Sigmoid colon (tissue), 7 donors: ENCODE data around the gene COL4A2. TPM values are rescaled to one million over a fixed set of nuclear protein-coding genes. Genes with fewer than 3 reads are reported as not detected.

Source experiments
- DNase-seq: peaks from one replicate; pipeline ENCODE4 v3.0.0-alpha.2; 2019
- H3K27ac ChIP-seq, 4 donors: fragments of 200-600 bp; sonication (generic); one replicate each; pipeline ENCODE4 v1.5.1; 2016 to 2019; ENCODE audit warnings: mild to moderate bottlenecking in 1 of 4
- H3K27me3 ChIP-seq, 3 donors: fragments of 200-600 bp; sonication (generic); one replicate each; pipeline ENCODE4 v1.5.1; 2019; ENCODE audit warnings: mild to moderate bottlenecking in 1 of 3
- H3K36me3 ChIP-seq, 4 donors: fragments of 200-600 bp; sonication (generic); one replicate each; pipeline ENCODE4 v1.5.1; 2016 to 2019
- H3K4me1 ChIP-seq, 4 donors: fragments of 200-600 bp; sonication (generic); one replicate each; pipeline ENCODE4 v1.5.1; 2017 to 2019
- H3K4me3 ChIP-seq, 4 donors: fragments of 200-600 bp; sonication (generic); one replicate each; pipeline ENCODE4 v1.5.1; 2017 to 2019; ENCODE audit warnings: mild to moderate bottlenecking in 2 of 4, moderate library complexity in 1 of 4
- H3K9me3 ChIP-seq, 4 donors: fragments of 200-600 bp in 3 of 4; sonication (generic) in 3 of 4; one replicate each; pipeline versions ENCODE4 v1.5.1 to v1.6.1; 2013 to 2019
- CTCF ChIP-seq, 4 experiments: fragments of 450-650 bp in 3 of 4; fragments of 200-600 bp in 1 of 4; IDR thresholded peaks; one replicate each; pipeline ENCODE4 v1.5.1; 2016 to 2019; ENCODE audit warnings: antibody characterized with exemption in 4 of 4, mild to moderate bottlenecking in 3 of 4, moderate library complexity in 2 of 4
- EP300 ChIP-seq, 4 donors: sonication (generic); formaldehyde crosslinking; IDR thresholded peaks; one replicate each; pipeline ENCODE4 v1.6.1; 2017; ENCODE audit warnings: antibody characterized with exemption in 4 of 4
- POLR2A ChIP-seq, 2 donors: fragments of 450-650 bp; IDR thresholded peaks; one replicate each; pipeline ENCODE4 v1.6.1; 2016; ENCODE audit warnings: antibody characterized with exemption in 2 of 2, mild to moderate bottlenecking in 2 of 2, moderate library complexity in 2 of 2
- POLR2AphosphoS5 ChIP-seq, 4 donors: sonication (generic); formaldehyde crosslinking; IDR thresholded peaks; one replicate each; pipeline ENCODE4 v1.6.1; 2017; ENCODE audit warnings: antibody characterized with exemption in 4 of 4
- WGBS, 2 donors: extraction: QIAGEN DNeasy Blood & Tissue Kit; methylation state at CpG; one replicate each; pipeline ENCODE4 v1.1.7; 2013; 5-methylcytosine and 5-hydroxymethylcytosine counted together
- intact Hi-C: fragments of 100-400 bp; cut with DNase I; formaldehyde crosslinking; loops from one replicate; pipeline ENCODE4 v1.15.1; 2023
- polyA plus RNA-seq, 3 donors: library from polyadenylated mRNA; stranded (reverse); fragments of 200-250 nt; gene quantifications; one replicate each; pipeline ENCODE4 v1.2.3, GENCODE V29; 2013
- total RNA-seq, 4 donors: library from RNA; depleted of rRNA; stranded (reverse); fragments of >200 nt; gene quantifications; one replicate each; pipeline ENCODE4 v1.1.0, GENCODE V29; 2016
- donor health status: healthy with polysubstance abuse.
- donor health status: Bipolar disorder and iron deficiency.
- donor health status: healthy.

Gene COL4A2
- total and polyA plus RNA-seq, 7 donors, result 24.0 to 1,039 (median 306) TPM

GRCh38 chr13:110347535-110348308 is 40.6 kb downstream of the COL4A2 start:
- H3K36me3 ChIP-seq, result no peaks in the 10 kb centered on the region
- H3K9me3 ChIP-seq, result no peaks in the 10 kb centered on the region
- no peak overlapping the region for H3K4me3 ChIP-seq
- 81% methylated on average over 18 of the region's 18 CpGs for WGBS, 2 donors
- H3K27ac ChIP-seq, result peak overlapping the region; percentile 88 to 100 (median 94)
- no peaks in the 10 kb centered on the region for H3K27me3 ChIP-seq
- intact Hi-C loops, result no loop called here
- peak in 1 of 4 donors; percentile 42 for TF ChIP-seq EP300 (IDR thresholded peaks at IDR 0.05)
- TF ChIP-seq CTCF (IDR thresholded peaks at IDR 0.05), result no peak
- TF ChIP-seq POLR2AphosphoS5 (IDR thresholded peaks at IDR 0.05), result peak; percentile 32 to 69 (median 54)
- DNase-seq, result no peak
- H3K4me1 ChIP-seq, result peaks cover 0 to 88% (median 79%) of the 10 kb centered on the region in 4 donors

GRCh38 chr13:110348309-110349105 is 41.4 kb downstream of the COL4A2 start:
- TF ChIP-seq POLR2AphosphoS5 (IDR thresholded peaks at IDR 0.05) (no peak), CTCF (IDR thresholded peaks at IDR 0.05) (no peak), POLR2A (IDR thresholded peaks at IDR 0.05) (no peak), EP300 (IDR thresholded peaks at IDR 0.05) (no peak)
- 78 to 89% methylated on average over 8 of the region's 8 CpGs for WGBS, 2 donors
- DNase-seq, result no peak
- Histone ChIP-seq H3K9me3 (no peaks in the 10 kb centered on the region), H3K27me3 (no peaks in the 10 kb centered on the region), H3K27ac (peak overlapping the region; percentile 88 to 100 (median 94)), H3K4me1 (peaks cover 0 to 88% (median 79%) of the 10 kb centered on the region in 4 donors), H3K4me3 (no peak overlapping the region), H3K36me3 (no peaks in the 10 kb centered on the region)
- intact Hi-C loops, result no loop called here

- H3K4me3 ChIP-seq, result no peak overlapping the region
- peaks cover 0 to 92% (median 79%) of the 10 kb centered on the region in 4 donors for H3K4me1 ChIP-seq
- intact Hi-C loops, result no loop called here
- H3K27ac ChIP-seq, result peak overlapping the region; percentile 88 to 100 (median 94)
- DNase-seq, result no peak
- H3K27me3 ChIP-seq, result no peaks in the 10 kb centered on the region
- WGBS, 2 donors, result 85 to 96% methylated on average over 5 of the region's 5 CpGs
- no peak for TF ChIP-seq POLR2A (IDR thresholded peaks at IDR 0.05)
- TF ChIP-seq POLR2AphosphoS5 (IDR thresholded peaks at IDR 0.05), result no peak
- TF ChIP-seq CTCF (IDR thresholded peaks at IDR 0.05), result no peak
- no peak for TF ChIP-seq EP300 (IDR thresholded peaks at IDR 0.05)
- no peaks in the 10 kb centered on the region for H3K9me3 ChIP-seq
- no peaks in the 10 kb centered on the region for H3K36me3 ChIP-seq
Observed at GRCh38 chr13:110349239-110349638, 42.2 kb downstream of the COL4A2 start.

DNA sequence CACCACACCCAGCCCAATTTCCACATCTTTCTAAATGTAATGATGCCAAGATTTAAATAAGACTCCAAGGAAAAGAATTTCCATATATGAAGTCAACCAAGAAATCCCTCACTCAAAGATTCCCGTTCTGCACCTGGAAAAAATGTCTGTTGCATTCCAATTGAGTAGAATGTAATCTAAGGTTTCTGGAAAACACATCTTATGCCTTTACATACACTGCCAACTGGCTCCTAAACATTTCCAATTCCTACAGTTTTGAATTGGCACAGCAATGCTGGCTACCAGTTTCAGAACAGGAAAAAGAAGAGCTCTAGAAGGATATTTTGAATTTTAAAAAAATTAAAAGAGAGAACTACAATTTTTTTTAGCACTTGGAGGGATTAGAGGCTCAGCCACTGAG is 43.0 kb downstream of the COL4A2 start:
- DNase-seq, result no peak
- Histone ChIP-seq H3K27me3 (no peaks in the 10 kb centered on the region), H3K4me1 (peaks cover 0 to 93% (median 81%) of the 10 kb centered on the region in 4 donors), H3K27ac (peak overlapping the region; percentile 88 to 100 (median 94)), H3K36me3 (no peaks in the 10 kb centered on the region), H3K9me3 (no peaks in the 10 kb centered on the region), H3K4me3 (no peak overlapping the region)
- TF ChIP-seq CTCF (IDR thresholded peaks at IDR 0.05), result no peak
- WGBS, 2 donors, result 81 to 91% methylated on average over 1 of the region's 1 CpG
- intact Hi-C loops, result loop anchor here (2.0 kb wide), 1 partner anchor 39 kb away; no protein-coding TSS in a partner anchor
